ENCODE measurements around the gene MAST2.
A peak's percentile ranks its signal among the peaks of the same experiment; 100 is the strongest.
"Not testable (repeated sequence)": the region's sequence is repeated elsewhere in the genome, so short reads cannot be mapped to it uniquely, and the experiment has no call there.

MAST2 gene

DNA sequence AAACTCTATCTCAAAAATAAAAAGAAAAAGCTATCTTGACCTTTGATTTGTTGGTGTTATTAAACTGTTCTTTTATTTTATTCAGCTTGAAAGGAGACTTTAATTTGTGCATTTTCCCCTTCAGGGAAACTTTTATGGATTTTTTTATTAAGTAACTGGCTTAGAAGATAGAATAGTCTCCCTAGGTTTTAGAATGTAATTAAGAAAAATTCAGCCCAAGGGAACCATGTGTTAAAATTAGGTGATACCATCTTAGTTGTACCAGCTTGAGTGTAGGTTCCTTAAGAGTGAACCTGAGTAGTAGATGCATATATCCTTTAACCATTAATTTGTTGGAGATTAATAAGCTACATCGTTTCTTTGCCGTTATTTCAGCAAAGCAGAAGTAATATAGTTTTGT, 11.4 kb downstream of the MAST2 start:
- no peak for DNase-seq (ENCODE audit: low spot score)

- DNase-seq (ENCODE audit: low spot score), result no peak
Observed at GRCh38 chr1:45815667-45816458, 12.5 kb downstream of the MAST2 start.

GRCh38 chr1:45820173-45820572, 16.8 kb downstream of the MAST2 start:
- no peak for DNase-seq (ENCODE audit: low spot score)

DNA sequence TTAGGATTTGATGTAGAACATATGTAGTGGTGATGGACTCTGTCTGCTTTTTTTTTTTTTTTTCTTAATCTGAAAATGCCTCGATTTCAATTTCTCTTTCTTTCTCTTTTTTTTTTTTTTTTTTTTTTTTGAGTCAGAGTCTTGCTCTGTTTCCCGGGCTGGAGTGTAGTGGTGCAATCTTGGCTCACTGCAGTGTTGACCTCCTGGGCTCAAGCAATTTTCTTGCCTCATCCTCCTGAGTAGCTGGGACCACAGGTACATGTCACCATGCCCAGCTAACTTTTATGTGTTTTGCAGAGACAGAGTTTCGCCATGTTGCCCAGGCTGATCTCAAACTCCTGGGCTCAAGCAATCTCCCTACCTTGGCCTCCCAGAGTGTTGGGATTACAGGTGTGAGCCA, 17.4 kb downstream of the MAST2 start:
- no peak for DNase-seq (ENCODE audit: low spot score)

- DNase-seq (ENCODE audit: low spot score), result no peak
Observed at GRCh38 chr1:45822644-45823043, 19.2 kb downstream of the MAST2 start.

DNA sequence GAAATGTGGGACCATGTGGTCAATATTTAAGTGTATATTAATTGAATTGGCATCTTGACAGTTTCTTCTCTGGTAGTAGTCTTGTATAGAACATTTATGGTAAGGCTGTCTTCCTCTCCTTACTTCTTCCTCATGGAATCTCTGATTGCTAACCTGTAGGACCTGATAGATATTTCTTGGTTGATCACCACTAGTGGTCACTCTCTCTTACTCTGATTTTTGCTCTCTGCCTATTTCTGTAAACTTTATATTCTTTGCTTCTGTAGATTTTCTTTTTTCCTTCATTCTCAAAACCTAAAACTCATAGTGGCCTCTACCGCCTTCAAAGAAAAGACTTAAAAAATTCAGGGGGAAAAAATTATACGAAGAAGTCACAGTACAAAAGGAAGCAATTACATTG, 21.2 kb downstream of the MAST2 start:
- DNase-seq (ENCODE audit: low spot score), result no peak

- DNase-seq (ENCODE audit: low spot score), result no peak
Observed at GRCh38 chr1:45827256-45827655, 23.8 kb downstream of the MAST2 start.

GRCh38 chr1:45828841-45829240, 25.4 kb downstream of the MAST2 start:
- DNase-seq (ENCODE audit: low spot score), result no peak

DNA sequence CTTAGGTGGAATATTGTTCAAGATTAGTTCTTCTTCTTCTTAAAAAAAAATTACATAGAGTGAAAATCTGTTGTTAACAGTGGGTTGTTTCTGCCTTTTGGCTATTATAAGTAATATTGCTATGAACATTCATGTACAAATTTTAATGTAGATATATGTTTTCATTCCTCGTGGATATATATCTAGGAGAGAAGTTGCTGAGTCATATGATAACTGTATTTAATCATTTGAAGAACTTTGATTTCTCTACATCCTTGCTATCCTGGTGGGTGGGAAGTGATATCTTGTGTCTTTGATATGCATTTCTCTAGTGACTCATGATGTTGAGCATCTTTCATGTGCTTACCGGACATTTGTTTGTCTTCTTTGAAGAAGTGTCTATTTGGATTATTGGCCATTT, 29.9 kb downstream of the MAST2 start:
- no peak for DNase-seq (ENCODE audit: low spot score)

- no peak for DNase-seq (ENCODE audit: low spot score)
Observed at GRCh38 chr1:45834689-45835088, 31.3 kb downstream of the MAST2 start.

GRCh38 chr1:45836451-45836850, 33.0 kb downstream of the MAST2 start:
- no peak for DNase-seq (ENCODE audit: low spot score)

DNA sequence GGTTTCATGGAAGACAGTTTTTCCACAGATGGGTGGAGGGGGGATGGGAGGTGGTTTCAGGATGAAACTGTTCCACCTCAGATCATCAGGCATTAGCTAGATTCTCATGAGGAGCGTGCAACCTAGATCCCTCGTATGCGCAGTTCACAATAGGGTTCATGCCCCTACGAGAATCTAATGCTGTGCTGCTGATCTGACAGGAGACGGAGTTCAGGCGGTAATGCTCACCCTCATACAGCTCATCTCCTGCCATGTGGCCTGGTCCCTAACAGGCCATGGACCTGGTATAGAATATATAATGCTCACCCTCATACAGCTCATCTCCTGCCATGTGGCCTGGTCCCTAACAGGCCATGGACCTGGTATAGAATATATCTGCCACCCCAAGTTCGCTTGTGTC, 33.4 kb downstream of the MAST2 start:
- DNase-seq (ENCODE audit: low spot score), result not testable (repeated sequence)

GRCh38 chr1:45838322-45838721, 34.9 kb downstream of the MAST2 start:
- not testable (repeated sequence) for DNase-seq (ENCODE audit: low spot score)

GRCh38 chr1:45840704-45841103, 37.3 kb downstream of the MAST2 start:
- DNase-seq (ENCODE audit: low spot score), result no peak

DNA sequence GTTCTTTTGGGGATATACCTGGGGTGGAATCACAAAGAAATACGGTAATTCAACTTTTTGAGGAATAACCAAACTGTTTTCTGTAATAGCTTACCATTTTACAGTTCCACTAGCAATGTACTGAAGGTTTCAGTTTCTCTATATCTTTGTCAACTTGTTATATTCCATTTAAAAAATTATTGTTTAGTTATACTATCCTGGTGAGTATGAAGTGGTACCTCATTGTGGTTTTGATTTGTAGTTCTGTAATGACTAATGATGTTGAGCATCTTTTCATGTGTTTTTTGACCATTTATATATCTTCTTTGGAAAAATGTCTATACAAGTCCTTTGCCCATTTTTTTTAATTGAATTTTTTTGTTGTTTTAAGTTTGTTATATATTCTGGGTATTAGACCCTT, 39.4 kb downstream of the MAST2 start:
- DNase-seq (ENCODE audit: low spot score), result no peak

GRCh38 chr1:45843474-45843905, 40.1 kb downstream of the MAST2 start:
- peak; percentile 28 for DNase-seq (ENCODE audit: low spot score)

GRCh38 chr1:45844000-45844399, 40.6 kb downstream of the MAST2 start:
- DNase-seq (ENCODE audit: low spot score), result not testable (repeated sequence)

- no peak for DNase-seq (ENCODE audit: low spot score)
Observed at GRCh38 chr1:45846931-45847330, 43.5 kb downstream of the MAST2 start.

- DNase-seq (ENCODE audit: low spot score), result no peak
Observed at GRCh38 chr1:45848097-45848496, 44.7 kb downstream of the MAST2 start.

- no peak for DNase-seq (ENCODE audit: low spot score)
Observed at GRCh38 chr1:45848714-45849113, 45.3 kb downstream of the MAST2 start.

GRCh38 chr1:45850017-45850416, 46.6 kb downstream of the MAST2 start:
- no peak for DNase-seq (ENCODE audit: low spot score)

GRCh38 chr1:45854724-45855123, 51.3 kb downstream of the MAST2 start:
- DNase-seq (ENCODE audit: low spot score), result no peak

DNA sequence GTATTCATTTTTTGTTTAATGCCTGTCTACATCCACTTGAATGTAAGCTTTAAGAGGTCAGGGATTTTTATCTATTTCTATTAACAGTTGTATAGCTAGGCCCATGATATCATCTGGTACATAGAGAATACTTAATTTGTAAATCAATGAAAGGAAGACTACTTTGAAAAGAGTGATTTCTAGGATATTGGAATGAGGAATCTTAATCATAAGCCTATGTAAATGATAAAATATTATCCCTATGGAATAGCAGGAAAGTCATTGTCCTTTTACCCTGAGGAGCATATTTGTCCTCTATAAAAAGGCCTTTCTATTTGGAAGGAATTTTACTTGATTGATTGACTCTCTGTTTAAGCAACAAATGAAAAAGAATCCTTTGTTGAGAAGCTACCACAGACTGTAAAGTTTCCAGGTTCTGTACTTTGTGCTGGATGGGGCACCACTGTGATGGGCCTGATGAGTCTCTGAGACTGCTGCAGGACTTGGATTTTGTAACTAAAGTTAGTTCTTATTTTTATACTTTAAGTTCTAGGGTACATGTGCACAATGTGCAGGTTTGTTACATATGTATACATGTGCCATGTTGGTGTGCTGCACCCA, 53.8 kb downstream of the MAST2 start:
- DNase-seq (ENCODE audit: low spot score), result peak; percentile 56

All from pons (tissue), 1 donor.